ENCODE measurements around the gene TNFRSF1A. TPM values are rescaled to one million over a fixed set of nuclear protein-coding genes. Genes with fewer than 3 reads are reported as not detected.
A peak's percentile ranks its signal among the peaks of the same experiment; 100 is the strongest.

Gene TNFRSF1A
- total RNA-seq, 2 donors from 2014 or later, result 62.9 to 176 TPM

- H3K4me1 ChIP-seq, result no peaks in the 10 kb centered on the region
- no peak overlapping the region for H3K4me3 ChIP-seq
- H3K36me3 ChIP-seq, result no peaks in the 10 kb centered on the region
- no peaks in the 10 kb centered on the region for H3K27me3 ChIP-seq
- no peak for DNase-seq (ENCODE audit: low spot score)
- no peaks in the 10 kb centered on the region for H3K9me3 ChIP-seq
- no peak for TF ChIP-seq CTCF (IDR thresholded peaks at IDR 0.05)
- no peak overlapping the region for H3K27ac ChIP-seq
Observed at GRCh38 chr12:6303071-6303470, 38.8 kb downstream of the TNFRSF1A start.

- Histone ChIP-seq H3K4me3 (no peak overlapping the region), H3K27ac (no peak overlapping the region), H3K4me1 (no peaks in the 10 kb centered on the region), H3K36me3 (no peaks in the 10 kb centered on the region), H3K27me3 (no peaks in the 10 kb centered on the region), H3K9me3 (no peaks in the 10 kb centered on the region)
- TF ChIP-seq CTCF (IDR thresholded peaks at IDR 0.05), result no peak
- DNase-seq (ENCODE audit: low spot score), result no peak
Observed at GRCh38 chr12:6302621-6303020, 39.3 kb downstream of the TNFRSF1A start.

- no peak overlapping the region for H3K27ac ChIP-seq
- H3K27me3 ChIP-seq, result no peaks in the 10 kb centered on the region
- no peaks in the 10 kb centered on the region for H3K36me3 ChIP-seq
- H3K4me3 ChIP-seq, result no peak overlapping the region
- no peaks in the 10 kb centered on the region for H3K4me1 ChIP-seq
- no peak for DNase-seq (ENCODE audit: low spot score)
- no peak for TF ChIP-seq CTCF (IDR thresholded peaks at IDR 0.05)
- no peaks in the 10 kb centered on the region for H3K9me3 ChIP-seq
Observed at GRCh38 chr12:6301721-6302120, 40.2 kb downstream of the TNFRSF1A start.

DNA sequence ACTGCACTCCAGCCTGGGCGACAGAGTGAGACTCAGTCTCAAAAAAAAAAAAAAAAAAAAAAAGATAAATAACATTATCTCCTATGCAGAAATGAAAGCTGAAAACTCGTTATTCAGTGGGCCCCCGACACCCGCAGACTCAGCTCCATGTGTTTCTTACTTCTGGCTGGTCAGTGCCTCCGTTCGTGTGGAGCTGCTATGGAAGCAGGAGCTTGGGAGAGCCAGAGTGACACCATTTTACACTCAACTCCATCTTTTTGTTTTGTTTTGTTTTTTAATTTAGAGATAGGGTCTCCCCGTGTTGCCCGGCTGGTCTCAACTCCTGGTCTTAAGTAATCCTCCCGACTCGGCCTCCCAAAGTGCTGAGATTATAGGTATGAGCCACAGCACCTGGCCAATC lies 44.7 kb downstream of the TNFRSF1A start:
- no peak for DNase-seq (ENCODE audit: low spot score)
- Histone ChIP-seq H3K27ac (no peak overlapping the region), H3K4me3 (no peak overlapping the region), H3K9me3 (no peaks in the 10 kb centered on the region), H3K4me1 (peaks cover 0 to 17% of the 10 kb centered on the region in 2 donors), H3K27me3 (no peaks in the 10 kb centered on the region), H3K36me3 (no peaks in the 10 kb centered on the region)
- no peak for TF ChIP-seq CTCF (IDR thresholded peaks at IDR 0.05)

GRCh38 chr12:6295094-6295811 lies 46.6 kb downstream of the TNFRSF1A start:
- DNase-seq (ENCODE audit: low spot score), result no peak
- Histone ChIP-seq H3K36me3 (no peaks in the 10 kb centered on the region), H3K27me3 (no peaks in the 10 kb centered on the region), H3K27ac (peak overlapping the region; percentile 14 to 35), H3K4me3 (no peak overlapping the region), H3K4me1 (peaks cover 0 to 17% of the 10 kb centered on the region in 2 donors), H3K9me3 (no peaks in the 10 kb centered on the region)
- TF ChIP-seq CTCF (IDR thresholded peaks at IDR 0.05), result no peak
